BLaER1 (cell line): Measurements from ENCODE around the gene GJA3.

Source experiments
- H3K27ac ChIP-seq: shearing (Covaris generic); formaldehyde crosslinking; 2 replicates; pipeline ENCODE4 v1.8.1; 2022
- H3K27me3 ChIP-seq: shearing (Covaris generic); formaldehyde crosslinking; 2 replicates; pipeline ENCODE4 v1.8.1; 2022
- H3K36me3 ChIP-seq: shearing (Covaris generic); formaldehyde crosslinking; 2 replicates; pipeline ENCODE4 v1.8.1; 2022
- H3K4me1 ChIP-seq: shearing (Covaris generic); formaldehyde crosslinking; 2 replicates; pipeline ENCODE4 v1.8.1; 2022
- H3K4me2 ChIP-seq: shearing (Covaris generic); formaldehyde crosslinking; 2 replicates; pipeline ENCODE4 v1.8.1; 2022
- H3K4me3 ChIP-seq: shearing (Covaris generic); formaldehyde crosslinking; 2 replicates; pipeline ENCODE4 v1.8.1; 2022
- H3K9ac ChIP-seq: shearing (Covaris generic); formaldehyde crosslinking; 2 replicates; pipeline ENCODE4 v1.8.1; 2022
- H3K9me3 ChIP-seq: shearing (Covaris generic); formaldehyde crosslinking; 2 replicates; pipeline ENCODE4 v1.8.1; 2022
- H4K20me1 ChIP-seq: shearing (Covaris generic); formaldehyde crosslinking; 2 replicates; pipeline ENCODE4 v1.8.1; 2022
- Cebpa-rat ChIP-seq: shearing (Covaris generic); IDR thresholded peaks from 2 replicates; pipeline ENCODE4 v1.8.1; 2022

GJA3 gene

GRCh38 chr13:20124303-20124702, 36.5 kb downstream of the GJA3 start:
- no peak overlapping the region for H3K27ac ChIP-seq
- H3K27me3 ChIP-seq: peaks cover 62% of the 10 kb centered on the region
- no peaks in the 10 kb centered on the region; the same call in 1 of the 2 replicates for H3K9me3 ChIP-seq
- H3K4me1 ChIP-seq: peaks cover 36% of the 10 kb centered on the region
- H3K36me3 ChIP-seq: no peaks in the 10 kb centered on the region
- peaks cover 25% of the 10 kb centered on the region for H4K20me1 ChIP-seq
- no peak overlapping the region for H3K4me3 ChIP-seq
- no peak overlapping the region for H3K4me2 ChIP-seq
- no peak overlapping the region for H3K9ac ChIP-seq
- no peak for TF ChIP-seq Cebpa-rat

- Histone ChIP-seq H3K27ac (no peak overlapping the region), H3K4me3 (peak overlapping the region; percentile 60)
- no peak for TF ChIP-seq Cebpa-rat
Measured at GRCh38 chr13:20121159-20121525, 39.7 kb downstream of the GJA3 start.

GRCh38 chr13:20119960-20120359, 40.9 kb downstream of the GJA3 start:
- Histone ChIP-seq H4K20me1 (no peaks in the 10 kb centered on the region), H3K27ac (peak overlapping the region; percentile 55; the same call in 1 of the 2 replicates), H3K36me3 (no peaks in the 10 kb centered on the region), H3K27me3 (peaks cover 29% of the 10 kb centered on the region), H3K4me1 (peaks cover 23% of the 10 kb centered on the region), H3K4me2 (peak overlapping the region; percentile 80), H3K4me3 (peak overlapping the region; percentile 60), H3K9me3 (no peaks in the 10 kb centered on the region), H3K9ac (0 out of 2 replicates have a peak overlapping the region, but pooled peaks have one; percentile 18)
- TF ChIP-seq Cebpa-rat: no peak

More at GRCh38 chr13:20121159-20121525, 39.7 kb downstream of the GJA3 start:
- peak overlapping the region; percentile 15; the same call in 1 of the 2 replicates for H3K9ac ChIP-seq
- no peaks in the 10 kb centered on the region for H3K9me3 ChIP-seq
- no peaks in the 10 kb centered on the region for H3K36me3 ChIP-seq
- H3K4me2 ChIP-seq: peak overlapping the region; percentile 80
- H3K4me1 ChIP-seq: peaks cover 23% of the 10 kb centered on the region
- H3K27me3 ChIP-seq: peaks cover 40% of the 10 kb centered on the region
- no peaks in the 10 kb centered on the region for H4K20me1 ChIP-seq

GRCh38 chr13:20118268-20119140, 42.3 kb downstream of the GJA3 start:
- Histone ChIP-seq H3K4me2 (peak overlapping the region; percentile 80), H3K4me1 (peaks cover 23% of the 10 kb centered on the region), H3K27me3 (peaks cover 25% of the 10 kb centered on the region), H3K27ac (peak overlapping the region; percentile 51; the same call in 1 of the 2 replicates), H3K36me3 (no peaks in the 10 kb centered on the region), H4K20me1 (no peaks in the 10 kb centered on the region), H3K4me3 (peak overlapping the region; percentile 61), H3K9ac (peak overlapping the region; percentile 61; the same call in 1 of the 2 replicates), H3K9me3 (no peaks in the 10 kb centered on the region)
- TF ChIP-seq Cebpa-rat: no peak

GRCh38 chr13:20116213-20116612, 44.6 kb downstream of the GJA3 start:
- no peak for TF ChIP-seq Cebpa-rat
- H4K20me1 ChIP-seq: no peaks in the 10 kb centered on the region
- peaks cover 20% of the 10 kb centered on the region for H3K4me1 ChIP-seq
- H3K4me2 ChIP-seq: no peak overlapping the region
- H3K27ac ChIP-seq: no peak overlapping the region
- no peaks in the 10 kb centered on the region for H3K36me3 ChIP-seq
- H3K4me3 ChIP-seq: no peak overlapping the region
- H3K9ac ChIP-seq: no peak overlapping the region
- no peaks in the 10 kb centered on the region for H3K9me3 ChIP-seq
- peaks cover 25% of the 10 kb centered on the region for H3K27me3 ChIP-seq

GRCh38 chr13:20114066-20114610, 46.7 kb downstream of the GJA3 start:
- H3K4me1 ChIP-seq: peaks cover 2% of the 10 kb centered on the region; the same call in 1 of the 2 replicates
- H3K27ac ChIP-seq: no peak overlapping the region
- no peaks in the 10 kb centered on the region for H3K9me3 ChIP-seq
- peaks cover 8% of the 10 kb centered on the region for H3K27me3 ChIP-seq
- H3K36me3 ChIP-seq: no peaks in the 10 kb centered on the region
- no peak overlapping the region for H3K9ac ChIP-seq
- H4K20me1 ChIP-seq: no peaks in the 10 kb centered on the region
- no peak overlapping the region for H3K4me3 ChIP-seq
- no peak overlapping the region for H3K4me2 ChIP-seq
- TF ChIP-seq Cebpa-rat: no peak

- Histone ChIP-seq H3K27ac (no peak overlapping the region), H4K20me1 (no peaks in the 10 kb centered on the region), H3K9ac (no peak overlapping the region), H3K4me3 (no peak overlapping the region), H3K4me1 (no peaks in the 10 kb centered on the region), H3K36me3 (no peaks in the 10 kb centered on the region), H3K9me3 (no peaks in the 10 kb centered on the region), H3K4me2 (no peak overlapping the region), H3K27me3 (no peaks in the 10 kb centered on the region)
- no peak for TF ChIP-seq Cebpa-rat
Measured at GRCh38 chr13:20109037-20109436, 51.8 kb downstream of the GJA3 start.

- Histone ChIP-seq H3K27ac (no peak overlapping the region), H3K4me2 (no peak overlapping the region), H3K27me3 (no peaks in the 10 kb centered on the region), H4K20me1 (no peaks in the 10 kb centered on the region), H3K4me1 (no peaks in the 10 kb centered on the region), H3K9ac (no peak overlapping the region), H3K4me3 (no peak overlapping the region), H3K9me3 (no peaks in the 10 kb centered on the region), H3K36me3 (no peaks in the 10 kb centered on the region)
- TF ChIP-seq Cebpa-rat: no peak
Measured at GRCh38 chr13:20106742-20107141, 54.1 kb downstream of the GJA3 start.

- Histone ChIP-seq H3K9ac (no peak overlapping the region), H3K9me3 (no peaks in the 10 kb centered on the region), H3K4me3 (no peak overlapping the region), H4K20me1 (no peaks in the 10 kb centered on the region), H3K36me3 (no peaks in the 10 kb centered on the region), H3K4me2 (no peak overlapping the region), H3K4me1 (no peaks in the 10 kb centered on the region), H3K27me3 (no peaks in the 10 kb centered on the region), H3K27ac (no peak overlapping the region)
- no peak for TF ChIP-seq Cebpa-rat
Measured at GRCh38 chr13:20105161-20105689, 55.6 kb downstream of the GJA3 start.

GRCh38 chr13:20102525-20103180, 58.2 kb downstream of the GJA3 start:
- no peaks in the 10 kb centered on the region for H3K4me1 ChIP-seq
- no peaks in the 10 kb centered on the region for H3K9me3 ChIP-seq
- no peaks in the 10 kb centered on the region for H3K36me3 ChIP-seq
- H3K27me3 ChIP-seq: no peaks in the 10 kb centered on the region
- H3K27ac ChIP-seq: no peak overlapping the region
- H4K20me1 ChIP-seq: no peaks in the 10 kb centered on the region
- H3K4me2 ChIP-seq: no peak overlapping the region
- no peak overlapping the region for H3K4me3 ChIP-seq
- no peak overlapping the region for H3K9ac ChIP-seq
- TF ChIP-seq Cebpa-rat: no peak
